ENCODE data around the gene SCN7A. TPM values are rescaled to one million over a fixed set of nuclear protein-coding genes. Genes with fewer than 3 reads are reported as not detected.
A peak's percentile ranks its signal among the peaks of the same experiment; 100 is the strongest.
"Not testable (repeated sequence)": the region's sequence is repeated elsewhere in the genome, so short reads cannot be mapped to it uniquely, and the experiment has no call there.

Gene SCN7A
- total RNA-seq, 1 donor from 2014 or later = 0.11 TPM

- no peak for TF ChIP-seq CTCF (IDR thresholded peaks at IDR 0.05)
- no peaks in the 10 kb centered on the region for H3K9me3 Mint-ChIP-seq (ENCODE audit: unreplicated experiment)
- no peak overlapping the region for H3K27ac Mint-ChIP-seq (ENCODE audit: unreplicated experiment)
- H3K36me3 Mint-ChIP-seq (ENCODE audit: unreplicated experiment) = no peaks in the 10 kb centered on the region
- no peak for DNase-seq (ENCODE audit: extremely low spot score, unreplicated experiment)
- peaks cover 34% of the 10 kb centered on the region for H3K4me1 Mint-ChIP-seq (ENCODE audit: unreplicated experiment)
- H3K4me3 Mint-ChIP-seq (ENCODE audit: unreplicated experiment) = no peak overlapping the region
- H3K27me3 Mint-ChIP-seq (ENCODE audit: unreplicated experiment) = no peaks in the 10 kb centered on the region
These were observed 129.4 kb downstream of the SCN7A start for GRCh38 chr2:166364476-166365161.

DNA sequence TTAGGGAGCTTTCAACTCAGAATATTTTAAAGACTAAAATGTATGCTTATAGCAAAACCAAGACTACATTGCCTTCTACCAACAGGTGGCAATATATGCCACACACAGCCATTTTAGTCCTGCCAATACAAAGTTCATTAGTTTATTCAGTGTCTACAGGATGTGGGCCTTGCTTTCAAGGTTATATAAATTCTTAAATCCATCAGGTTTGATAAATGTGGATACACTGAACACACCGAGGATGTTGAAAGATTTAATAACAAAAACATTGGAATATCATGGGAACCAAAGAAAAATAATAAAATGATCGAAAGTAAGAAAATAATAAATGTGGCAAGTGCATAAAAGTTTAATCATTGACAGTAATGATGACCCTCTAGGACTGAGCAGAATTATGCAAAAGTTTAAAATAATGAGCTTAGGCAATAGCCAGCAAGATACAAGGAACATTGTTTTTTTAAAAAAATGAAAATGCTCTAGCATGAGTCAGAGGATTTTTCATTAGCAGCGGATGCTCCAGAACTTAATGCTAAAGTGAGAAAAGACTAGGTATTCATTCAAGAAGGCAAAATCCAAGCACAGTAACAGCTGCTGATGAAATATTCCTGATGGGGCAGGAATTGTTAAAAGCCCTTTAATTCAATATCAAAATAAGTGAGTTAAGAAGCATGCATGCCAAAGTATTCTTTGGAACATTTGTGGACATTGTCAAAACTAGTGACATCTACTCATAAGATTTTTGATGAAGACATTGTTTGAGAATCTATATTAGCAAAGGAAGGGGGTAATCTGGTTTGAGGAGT, 132.5 kb downstream of the SCN7A start:
- no peak overlapping the region for H3K4me3 Mint-ChIP-seq (ENCODE audit: unreplicated experiment)
- H3K4me1 Mint-ChIP-seq (ENCODE audit: unreplicated experiment) = peaks cover 37% of the 10 kb centered on the region
- DNase-seq (ENCODE audit: extremely low spot score, unreplicated experiment) = no peak
- H3K27ac Mint-ChIP-seq (ENCODE audit: unreplicated experiment) = peak overlapping the region; percentile 86
- H3K9me3 Mint-ChIP-seq (ENCODE audit: unreplicated experiment) = no peaks in the 10 kb centered on the region
- peak; percentile 75 for TF ChIP-seq CTCF (IDR thresholded peaks at IDR 0.05)
- peaks cover 2% of the 10 kb centered on the region for H3K36me3 Mint-ChIP-seq (ENCODE audit: unreplicated experiment)
- H3K27me3 Mint-ChIP-seq (ENCODE audit: unreplicated experiment) = no peaks in the 10 kb centered on the region

DNA sequence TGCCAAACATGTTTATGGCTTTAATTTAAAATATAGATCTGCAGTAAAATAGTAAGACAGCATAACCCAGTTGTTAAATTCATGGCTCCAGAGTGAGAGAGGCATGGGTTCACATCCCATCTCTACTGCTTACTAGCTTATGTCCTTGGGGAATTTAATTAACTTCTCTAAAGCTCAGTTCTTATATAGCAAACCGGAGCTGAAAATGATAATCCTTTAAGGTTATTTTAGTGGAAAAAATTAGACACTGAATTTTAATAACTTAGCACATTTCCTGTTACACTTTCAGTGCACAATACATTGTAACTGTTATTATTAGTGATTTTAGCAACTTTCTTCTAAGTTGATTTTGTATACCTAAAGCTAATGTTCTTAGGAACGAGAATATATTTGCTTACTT, 133.1 kb downstream of the SCN7A start:
- no peaks in the 10 kb centered on the region for H3K27me3 Mint-ChIP-seq (ENCODE audit: unreplicated experiment)
- no peak for DNase-seq (ENCODE audit: extremely low spot score, unreplicated experiment)
- H3K36me3 Mint-ChIP-seq (ENCODE audit: unreplicated experiment) = peaks cover 2% of the 10 kb centered on the region
- no peaks in the 10 kb centered on the region for H3K9me3 Mint-ChIP-seq (ENCODE audit: unreplicated experiment)
- TF ChIP-seq CTCF (IDR thresholded peaks at IDR 0.05) = no peak
- peaks cover 38% of the 10 kb centered on the region for H3K4me1 Mint-ChIP-seq (ENCODE audit: unreplicated experiment)
- no peak overlapping the region for H3K27ac Mint-ChIP-seq (ENCODE audit: unreplicated experiment)
- H3K4me3 Mint-ChIP-seq (ENCODE audit: unreplicated experiment) = no peak overlapping the region

DNA sequence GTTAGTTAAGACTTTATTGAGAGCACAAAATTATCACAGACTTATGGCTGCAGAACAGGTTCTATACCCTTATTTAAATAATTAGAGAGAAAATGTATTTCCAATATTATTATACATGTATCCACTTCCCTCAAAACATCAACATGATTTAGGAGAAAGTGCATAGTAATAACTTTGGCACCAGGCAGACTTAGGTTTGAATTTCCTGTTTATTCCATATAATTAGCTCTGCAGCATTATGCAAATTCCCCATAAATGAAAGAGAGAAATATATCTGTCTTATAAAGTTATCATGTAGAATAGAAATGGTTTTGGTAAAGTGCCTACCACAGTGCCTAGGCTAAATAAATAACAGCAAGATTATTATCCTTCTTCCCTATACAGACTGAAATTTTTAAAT, 133.6 kb downstream of the SCN7A start:
- TF ChIP-seq CTCF (IDR thresholded peaks at IDR 0.05) = no peak
- no peaks in the 10 kb centered on the region for H3K27me3 Mint-ChIP-seq (ENCODE audit: unreplicated experiment)
- H3K36me3 Mint-ChIP-seq (ENCODE audit: unreplicated experiment) = peaks cover 2% of the 10 kb centered on the region
- H3K9me3 Mint-ChIP-seq (ENCODE audit: unreplicated experiment) = no peaks in the 10 kb centered on the region
- no peak for DNase-seq (ENCODE audit: extremely low spot score, unreplicated experiment)
- no peak overlapping the region for H3K4me3 Mint-ChIP-seq (ENCODE audit: unreplicated experiment)
- H3K4me1 Mint-ChIP-seq (ENCODE audit: unreplicated experiment) = peaks cover 33% of the 10 kb centered on the region
- no peak overlapping the region for H3K27ac Mint-ChIP-seq (ENCODE audit: unreplicated experiment)

DNA sequence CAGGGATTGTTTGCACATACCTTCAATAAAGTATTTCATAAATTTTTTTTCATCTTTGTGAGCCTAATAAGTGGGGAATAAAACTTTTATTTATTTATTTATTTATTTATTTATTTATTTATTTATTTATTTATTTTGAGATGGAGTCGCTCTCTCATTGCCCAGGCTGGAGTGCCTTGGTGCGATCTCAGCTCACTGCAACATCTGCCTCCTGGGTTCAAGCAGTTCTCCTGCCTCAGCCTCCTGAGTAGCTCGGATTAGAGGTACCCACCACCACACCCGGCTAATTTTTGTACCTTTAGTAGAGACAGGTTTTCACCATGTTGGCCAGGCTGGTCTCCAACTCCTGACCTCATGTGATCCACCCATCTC, 136.1 kb downstream of the SCN7A start:
- not testable (repeated sequence) for H3K4me3 Mint-ChIP-seq (ENCODE audit: unreplicated experiment); H3K9me3 Mint-ChIP-seq (ENCODE audit: unreplicated experiment)

More for the DNA sequence above, 136.1 kb downstream of the SCN7A start:
- not testable (repeated sequence) for DNase-seq (ENCODE audit: extremely low spot score, unreplicated experiment); H3K27me3 Mint-ChIP-seq (ENCODE audit: unreplicated experiment); H3K27ac Mint-ChIP-seq (ENCODE audit: unreplicated experiment); H3K36me3 Mint-ChIP-seq (ENCODE audit: unreplicated experiment)
- H3K4me1 Mint-ChIP-seq (ENCODE audit: unreplicated experiment) = peaks cover 23% of the 10 kb centered on the region
